Heart left ventricle (tissue), 16 donors: ENCODE measurements around the gene VCPKMT. TPM values are rescaled to one million over a fixed set of nuclear protein-coding genes. Genes with fewer than 3 reads are reported as not detected.

Experiments used
- ATAC-seq, 4 donors: fragments of 200-7000 bp; cut with Tn5 transposase; one replicate each; pipeline ENCODE4 v1.9.1; 2020 to 2022; ENCODE audit warnings: moderate library complexity in 4 of 4, mild to moderate bottlenecking in 3 of 4, moderate number of reproducible peaks in 1 of 4
- DNase-seq, 5 donors: peaks; one replicate each; pipeline ENCODE4 v3.0.0-alpha.2; 2020
- H3K27ac ChIP-seq, 12 donors: fragments of 200-600 bp; sonication (generic) in 4 of 12; one replicate each; pipeline versions ENCODE4 v1.5.0 to v1.8.0; 2016 to 2022; ENCODE audit warnings: mild to moderate bottlenecking in 2 of 12
- H3K27me3 ChIP-seq, 9 donors: fragments of 200-600 bp; sonication (generic) in 2 of 9; one replicate each; pipeline versions ENCODE4 v1.5.1 to v1.8.0; 2016 to 2022; ENCODE audit warnings: mild to moderate bottlenecking in 3 of 9
- H3K36me3 ChIP-seq, 9 donors: fragments of 200-600 bp; sonication (generic) in 2 of 9; one replicate each; pipeline versions ENCODE4 v1.5.0 to v1.8.0; 2018 to 2022; ENCODE audit warnings: mild to moderate bottlenecking in 2 of 9
- H3K4me1 ChIP-seq, 12 donors: fragments of 200-600 bp; sonication (generic) in 4 of 12; one replicate each; pipeline versions ENCODE4 v1.5.0 to v1.8.0; 2016 to 2022; ENCODE audit warnings: mild to moderate bottlenecking in 3 of 12
- H3K4me3 ChIP-seq, 12 donors: fragments of 200-600 bp; sonication (generic) in 4 of 12; one replicate each; pipeline versions ENCODE4 v1.5.0 to v1.8.0; 2017 to 2022; ENCODE audit warnings: mild to moderate bottlenecking in 9 of 12, moderate library complexity in 4 of 12
- H3K9me3 ChIP-seq, 12 donors: fragments of 200-600 bp; sonication (generic) in 4 of 12; one replicate each; pipeline versions ENCODE4 v1.5.0 to v1.8.0; 2016 to 2022; ENCODE audit warnings: mild to moderate bottlenecking in 1 of 12
- POLR2A ChIP-seq, 2 donors: fragments of 450-650 bp; IDR thresholded peaks; one replicate each; pipeline ENCODE4 v1.6.1; 2017; ENCODE audit warnings: antibody characterized with exemption in 2 of 2, mild to moderate bottlenecking in 2 of 2, moderate library complexity in 2 of 2
- WGBS, 4 donors: extraction: QIAGEN DNeasy Blood & Tissue Kit in 2 of 4; methylation state at CpG; one replicate each; pipeline versions ENCODE4 v1.1.5 to v1.1.7; 2013 to 2018; 5-methylcytosine and 5-hydroxymethylcytosine counted together
- intact Hi-C, 10 donors: fragments of 100-400 bp; cut with DNase I; formaldehyde crosslinking; loops; one replicate each; pipeline versions ENCODE4 v1.11.1 to v1.14.2; 2022
- polyA plus RNA-seq, 2 donors: library from polyadenylated mRNA; stranded (reverse); fragments of 200-250 nt; gene quantifications; one replicate each; pipeline ENCODE4 v1.2.3, GENCODE V29; 2013
- total RNA-seq, 9 donors: library from RNA; depleted of rRNA in 2 of 9; stranded (reverse); fragments of >200 nt in 2 of 9; fragmentation: NEBNext Ultra II Directional in 3 of 9; extraction: Animal tissue kit (Norgen Biotek cat#: 25700) in 3 of 9; gene quantifications; one replicate each; pipeline versions ENCODE4 v1.1.0 to v1.2.4, GENCODE V29; 2016 to 2023
- TF ChIP-seq, protein P1 (sequence below), 12 donors: fragments of 200-600 bp; sonication (generic) in 4 of 12; IDR thresholded peaks; one replicate each; pipeline versions ENCODE4 v1.5.0 to v1.8.0; 2018 to 2022; ENCODE audit warnings: antibody characterized with exemption in 12 of 12, mild to moderate bottlenecking in 5 of 12
- donor health status: ischemic (EF 13 %, LVEDD 7.1; RV severe dilation, severe dysfunction).
- donor health status: healthy with polysubstance abuse.
- donor health status: DM: no; HTN: yes; CAD: no.
- donor health status: DM: no; HTN: no; CAD: no.
- donor health status: ischemic (EF 25% LVEDD 6.9; RV normal size, moderate dysfunction).
- donor health status: ischemic (EF 25% LVEDD 5.7; RV mildly dilated, moderate dysfunction).
- donor health status: healthy.
- donor health status: DM: yes; HTN: yes; CAD: no.
- donor health status: ischemic (EF 35%, LVEDD 5.7; RV mildly dilated, moderate dysfunction).
- donor health status: nonischemic (EF 11% LVEDD 7.7; RV severe dilation, severe dysfunction).
- donor health status: DM: yes; HTN: yes; CAD: no.
- donor health status: PGD.
- donor health status: ischemic (EF 29% LVEDD 5.4; RV normal size, mild dysfunction).
- donor health status: nonischemic (EF 23%, LVEDD 6.1; RV moderate dilation, normal function).

Gene VCPKMT
- total and polyA plus RNA-seq, 11 donors: 0.95 to 7.1 (median 3.1) TPM

DNA sequence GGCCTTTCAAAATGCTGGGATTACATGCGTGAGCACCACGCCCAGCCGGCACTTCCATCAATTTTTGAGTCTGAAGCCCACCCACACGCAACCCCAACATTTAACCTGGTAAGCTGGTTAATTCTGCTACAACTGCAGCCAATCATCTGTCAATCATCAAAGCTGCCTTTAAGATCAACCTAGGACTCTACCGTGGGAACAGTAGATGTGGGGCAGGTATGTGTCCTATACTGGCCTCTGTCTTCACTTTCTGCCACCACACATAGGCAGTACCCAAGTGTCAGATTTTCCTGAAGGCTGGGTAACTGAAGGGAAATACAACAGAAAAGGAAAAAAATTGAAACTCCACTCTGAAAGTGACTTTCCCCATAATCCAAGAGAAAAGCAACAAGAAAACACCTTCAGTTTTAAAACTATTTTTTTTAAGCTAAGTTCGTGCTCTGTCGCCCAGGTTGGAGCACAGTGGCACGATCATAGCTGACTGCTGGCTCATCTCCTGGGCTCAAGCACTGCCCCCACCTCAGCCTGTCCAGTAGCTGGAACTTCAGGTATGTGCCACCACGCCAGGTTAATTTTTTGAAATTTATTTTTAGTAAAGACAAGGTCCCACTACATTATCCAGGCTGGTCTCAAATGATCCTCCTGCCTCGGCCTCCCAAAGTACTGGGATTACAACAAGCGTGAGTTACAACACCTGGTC lies 22.2 kb downstream of the VCPKMT start:
- intact Hi-C loops: no loop called here
- H3K4me1 ChIP-seq: peaks cover 0 to 20% (median 0%) of the 10 kb centered on the region in 12 donors
- H3K4me3 ChIP-seq: no peak overlapping the region
- no peak overlapping the region for H3K27ac ChIP-seq
- ATAC-seq: no peak
- no peaks in the 10 kb centered on the region for H3K27me3 ChIP-seq
- TF ChIP-seq POLR2A (IDR thresholded peaks at IDR 0.05): no peak
- TF ChIP-seq, protein P1, sequence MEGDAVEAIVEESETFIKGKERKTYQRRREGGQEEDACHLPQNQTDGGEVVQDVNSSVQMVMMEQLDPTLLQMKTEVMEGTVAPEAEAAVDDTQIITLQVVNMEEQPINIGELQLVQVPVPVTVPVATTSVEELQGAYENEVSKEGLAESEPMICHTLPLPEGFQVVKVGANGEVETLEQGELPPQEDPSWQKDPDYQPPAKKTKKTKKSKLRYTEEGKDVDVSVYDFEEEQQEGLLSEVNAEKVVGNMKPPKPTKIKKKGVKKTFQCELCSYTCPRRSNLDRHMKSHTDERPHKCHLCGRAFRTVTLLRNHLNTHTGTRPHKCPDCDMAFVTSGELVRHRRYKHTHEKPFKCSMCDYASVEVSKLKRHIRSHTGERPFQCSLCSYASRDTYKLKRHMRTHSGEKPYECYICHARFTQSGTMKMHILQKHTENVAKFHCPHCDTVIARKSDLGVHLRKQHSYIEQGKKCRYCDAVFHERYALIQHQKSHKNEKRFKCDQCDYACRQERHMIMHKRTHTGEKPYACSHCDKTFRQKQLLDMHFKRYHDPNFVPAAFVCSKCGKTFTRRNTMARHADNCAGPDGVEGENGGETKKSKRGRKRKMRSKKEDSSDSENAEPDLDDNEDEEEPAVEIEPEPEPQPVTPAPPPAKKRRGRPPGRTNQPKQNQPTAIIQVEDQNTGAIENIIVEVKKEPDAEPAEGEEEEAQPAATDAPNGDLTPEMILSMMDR (IDR thresholded peaks at IDR 0.05): no peak
- H3K9me3 ChIP-seq: no peaks in the 10 kb centered on the region
- 86 to 96% (median 93%) methylated on average over 11 of the region's 11 CpGs for WGBS, 4 donors
- no peak for DNase-seq
- peaks cover 0 to 3% (median 0%) of the 10 kb centered on the region in 9 donors for H3K36me3 ChIP-seq

DNA sequence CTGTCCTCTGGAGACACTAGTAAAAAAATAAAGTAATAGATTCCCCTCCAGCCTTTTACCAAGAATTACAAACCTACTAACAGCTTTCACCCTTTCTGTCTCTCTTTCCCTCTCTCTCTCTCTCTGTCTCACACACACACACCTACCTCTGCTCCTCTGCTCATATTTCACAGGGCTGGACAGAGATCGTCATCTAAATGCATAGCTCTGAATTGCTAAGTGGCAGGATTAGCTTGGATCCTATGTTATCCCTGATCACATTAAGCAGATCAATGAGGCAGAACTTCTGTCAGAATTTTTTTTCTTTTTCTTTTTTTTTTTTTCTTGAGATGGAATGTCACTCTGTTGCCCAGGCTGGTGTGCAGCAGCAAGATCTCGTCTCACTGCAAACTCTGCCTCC lies 22.9 kb downstream of the VCPKMT start:
- no peak overlapping the region for H3K27ac ChIP-seq
- 46 to 94% (median 89%) methylated on average over 1 to 2 of the region's 2 CpGs for WGBS, 4 donors
- H3K9me3 ChIP-seq: no peaks in the 10 kb centered on the region
- peaks cover 0 to 20% (median 0%) of the 10 kb centered on the region in 12 donors for H3K4me1 ChIP-seq
- DNase-seq: no peak
- TF ChIP-seq POLR2A (IDR thresholded peaks at IDR 0.05): no peak
- TF ChIP-seq, protein P1 (IDR thresholded peaks at IDR 0.05): no peak
- H3K36me3 ChIP-seq: peaks cover 0 to 8% (median 0%) of the 10 kb centered on the region in 9 donors
- intact Hi-C loops: no loop called here
- no peak for ATAC-seq
- H3K27me3 ChIP-seq: no peaks in the 10 kb centered on the region
- no peak overlapping the region for H3K4me3 ChIP-seq

DNA sequence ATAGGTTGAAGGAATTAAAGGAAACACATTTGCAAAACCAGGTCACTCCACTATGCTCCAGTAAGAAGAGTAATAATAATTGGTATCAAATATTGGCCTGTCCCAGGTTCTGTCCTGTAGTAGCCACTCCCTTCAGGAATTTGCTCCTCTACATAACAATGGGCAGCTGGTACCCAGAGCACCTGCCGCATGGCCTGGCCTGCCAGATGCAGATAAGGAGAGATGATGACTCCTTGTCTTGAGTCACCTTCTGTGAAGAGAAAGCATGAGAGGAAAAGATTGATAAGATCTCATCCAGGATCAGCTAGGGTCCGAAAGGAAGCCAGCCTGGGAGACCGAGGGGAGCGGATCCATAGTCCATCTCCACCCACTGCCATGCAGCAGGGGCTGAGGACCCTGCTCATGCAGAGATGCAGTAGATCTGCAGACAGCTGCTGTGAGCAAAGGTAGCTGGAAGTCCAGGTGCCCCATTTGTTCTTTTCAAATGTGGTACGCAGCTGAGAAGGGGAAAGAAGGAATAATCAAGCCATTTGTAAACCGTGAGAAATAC lies 24.3 kb downstream of the VCPKMT start:
- 90 to 96% (median 94%) methylated on average over 6 of the region's 6 CpGs for WGBS, 4 donors
- ATAC-seq: no peak
- DNase-seq: no peak
- Histone ChIP-seq H3K9me3 (no peaks in the 10 kb centered on the region), H3K27ac (no peak overlapping the region), H3K4me1 (peaks cover 0 to 32% (median 0%) of the 10 kb centered on the region in 12 donors), H3K27me3 (no peaks in the 10 kb centered on the region), H3K36me3 (peaks cover 0 to 10% (median 0%) of the 10 kb centered on the region in 9 donors), H3K4me3 (no peak overlapping the region)
- intact Hi-C loops: no loop called here
- TF ChIP-seq, protein P1 (IDR thresholded peaks at IDR 0.05): no peak
- no peak for TF ChIP-seq POLR2A (IDR thresholded peaks at IDR 0.05)

DNA sequence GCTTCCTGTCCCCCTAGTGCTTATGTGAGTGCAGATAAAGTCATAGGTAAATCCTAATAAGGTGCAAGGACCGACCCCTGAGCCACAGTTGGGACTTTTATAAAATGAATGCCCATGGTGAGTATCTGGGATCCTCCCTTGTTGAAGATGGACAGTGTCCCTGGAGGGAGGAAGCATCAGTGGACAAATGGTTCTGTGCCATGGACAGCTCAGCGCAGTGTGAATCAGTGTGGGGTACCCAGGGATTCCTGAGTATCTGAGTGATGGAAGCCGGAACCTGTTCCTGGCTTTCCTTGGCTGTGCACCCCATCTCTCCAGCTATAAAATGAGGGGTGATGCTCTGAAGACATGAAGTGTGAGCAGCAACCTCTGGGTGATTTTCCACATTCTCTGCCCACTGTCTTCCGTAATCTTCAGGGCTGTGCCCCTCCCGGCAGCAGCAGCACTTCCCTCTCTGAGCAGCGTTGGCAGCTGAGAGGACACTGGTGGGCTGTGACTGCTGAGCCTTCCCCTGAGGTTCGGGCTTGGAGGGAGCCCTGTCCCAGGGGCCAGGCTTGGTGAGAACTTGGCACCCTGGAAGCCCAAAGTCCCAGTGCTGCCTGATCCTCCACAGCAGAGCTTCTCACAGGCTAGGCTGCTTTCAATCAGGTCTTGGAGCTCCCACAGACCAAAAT lies 25.0 kb downstream of the VCPKMT start:
- 81 to 92% (median 87%) methylated on average over 6 to 7 of the region's 7 CpGs for WGBS, 4 donors
- intact Hi-C loops: no loop called here
- TF ChIP-seq, protein P1 (IDR thresholded peaks at IDR 0.05): no peak
- no peak for TF ChIP-seq POLR2A (IDR thresholded peaks at IDR 0.05)

More for the DNA sequence above, 25.0 kb downstream of the VCPKMT start:
- Histone ChIP-seq H3K4me1 (peaks cover 0 to 37% (median 0%) of the 10 kb centered on the region in 12 donors), H3K9me3 (no peaks in the 10 kb centered on the region), H3K27me3 (no peaks in the 10 kb centered on the region), H3K36me3 (peaks cover 0 to 10% (median 0%) of the 10 kb centered on the region in 9 donors), H3K4me3 (no peak overlapping the region), H3K27ac (no peak overlapping the region)
- peak in 1 of 4 donors; percentile 50 for ATAC-seq
- DNase-seq: peak in 1 of 5 donors; percentile 35
